GM06990 (cell line): ENCODE data around the gene ANO1.

ENCODE experiments used
- DNase-seq: peaks from one replicate; pipeline ENCODE4 v3.0.0-alpha.2; 2011; ENCODE audit not compliant: insufficient read length; ENCODE audit errors: extremely low read depth
- H3K27me3 ChIP-seq: replicated peaks from 2 replicates; pipeline ENCODE4 v1.6.0; 2011; ENCODE audit warnings: low read length; ENCODE audit not compliant: control insufficient read depth, insufficient read depth
- H3K36me3 ChIP-seq: 2 replicates; pipeline ENCODE4 v1.5.1; 2011; ENCODE audit warnings: low read length; ENCODE audit not compliant: control insufficient read depth, insufficient read depth
- H3K4me3 ChIP-seq: replicated peaks from 2 replicates; pipeline ENCODE4 v1.5.1; 2011; ENCODE audit warnings: low read depth, mild to moderate bottlenecking, control low read depth, low read length
- CTCF ChIP-seq: IDR thresholded peaks from 2 replicates; pipeline ENCODE4 v1.5.1; 2011; ENCODE audit warnings: low read length, control low read depth, mild to moderate bottlenecking, inconsistent platforms; ENCODE audit not compliant: insufficient read depth, poor library complexity, severe bottlenecking

The ANO1 gene

GRCh38 chr11:70128435-70128906 is 50.4 kb downstream of the ANO1 start:
- TF ChIP-seq CTCF: no peak
- no peak for DNase-seq
- Histone ChIP-seq H3K36me3 (no peaks in the 10 kb centered on the region), H3K27me3 (no peaks in the 10 kb centered on the region; the same call in none of the 2 replicates), H3K4me3 (no peak overlapping the region)

- Histone ChIP-seq H3K4me3 (no peak overlapping the region), H3K36me3 (no peaks in the 10 kb centered on the region), H3K27me3 (no peaks in the 10 kb centered on the region; the same call in none of the 2 replicates)
- TF ChIP-seq CTCF: no peak
- no peak for DNase-seq
Measured at GRCh38 chr11:70129051-70129592, 51.0 kb downstream of the ANO1 start.

GRCh38 chr11:70130636-70131035 is 52.5 kb downstream of the ANO1 start:
- Histone ChIP-seq H3K27me3 (no peaks in the 10 kb centered on the region; the same call in none of the 2 replicates), H3K4me3 (no peak overlapping the region), H3K36me3 (no peaks in the 10 kb centered on the region)
- DNase-seq: no peak
- no peak for TF ChIP-seq CTCF

- TF ChIP-seq CTCF: no peak
- DNase-seq: no peak
- no peaks in the 10 kb centered on the region for H3K36me3 ChIP-seq
- H3K4me3 ChIP-seq: no peak overlapping the region
- H3K27me3 ChIP-seq: no peaks in the 10 kb centered on the region; the same call in none of the 2 replicates
Measured at GRCh38 chr11:70131606-70132190, 53.6 kb downstream of the ANO1 start.

- Histone ChIP-seq H3K4me3 (no peak overlapping the region), H3K36me3 (no peaks in the 10 kb centered on the region), H3K27me3 (no peaks in the 10 kb centered on the region; the same call in none of the 2 replicates)
- no peak for TF ChIP-seq CTCF
- no peak for DNase-seq
Measured at GRCh38 chr11:70132641-70133040, 54.5 kb downstream of the ANO1 start.
